Gastroesophageal sphincter (tissue), 3 donors: Measurements from ENCODE around the gene LHFPL3.

ENCODE experiments used
- EP300 ChIP-seq: sonication (generic); formaldehyde crosslinking; IDR thresholded peaks from one replicate; pipeline ENCODE4 v1.6.1; 2017; ENCODE audit warnings: antibody characterized with exemption, mild to moderate bottlenecking
- TF ChIP-seq, protein P1 (sequence below), 4 experiments: fragments of 200-600 bp in 2 of 4; fragments of 450-650 bp in 2 of 4; sonication (generic) in 1 of 4; IDR thresholded peaks; one replicate each; pipeline ENCODE4 v1.5.1; 2017 to 2019; ENCODE audit warnings: antibody characterized with exemption in 4 of 4, mild to moderate bottlenecking in 2 of 4, moderate library complexity in 2 of 4

DNA sequence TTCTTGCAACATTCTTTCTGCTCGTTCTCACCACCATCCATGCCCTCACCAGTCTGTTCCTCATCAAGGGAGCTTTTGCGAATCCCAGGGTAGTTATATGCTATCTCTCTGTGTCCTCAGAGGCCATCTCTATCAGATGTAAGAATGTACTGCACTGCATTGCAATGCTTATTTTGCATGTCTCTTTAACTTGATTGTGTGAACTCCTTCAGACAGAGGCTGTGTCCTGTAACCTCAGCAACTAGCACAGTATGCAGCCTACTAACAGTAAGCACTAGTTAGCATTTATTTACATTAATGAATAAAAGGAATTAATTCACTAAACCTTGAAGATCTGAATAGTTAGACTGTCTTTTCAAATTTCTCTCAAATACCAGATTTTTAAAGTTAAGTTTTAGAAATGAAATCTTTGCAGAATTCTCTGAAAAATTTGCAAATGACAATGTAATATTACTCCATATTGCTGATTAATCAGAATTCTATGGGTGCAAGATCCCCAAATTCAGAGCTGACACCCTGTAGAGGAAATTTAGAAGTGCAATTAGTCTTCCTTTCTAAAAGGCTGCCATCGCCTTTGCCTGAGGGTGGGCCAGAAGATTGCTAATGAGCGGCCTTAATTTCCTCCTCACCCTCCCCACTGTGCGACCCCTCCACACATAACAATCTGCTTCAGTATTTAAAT is 10.3 kb upstream of the LHFPL3 start:
- TF ChIP-seq, protein P1, sequence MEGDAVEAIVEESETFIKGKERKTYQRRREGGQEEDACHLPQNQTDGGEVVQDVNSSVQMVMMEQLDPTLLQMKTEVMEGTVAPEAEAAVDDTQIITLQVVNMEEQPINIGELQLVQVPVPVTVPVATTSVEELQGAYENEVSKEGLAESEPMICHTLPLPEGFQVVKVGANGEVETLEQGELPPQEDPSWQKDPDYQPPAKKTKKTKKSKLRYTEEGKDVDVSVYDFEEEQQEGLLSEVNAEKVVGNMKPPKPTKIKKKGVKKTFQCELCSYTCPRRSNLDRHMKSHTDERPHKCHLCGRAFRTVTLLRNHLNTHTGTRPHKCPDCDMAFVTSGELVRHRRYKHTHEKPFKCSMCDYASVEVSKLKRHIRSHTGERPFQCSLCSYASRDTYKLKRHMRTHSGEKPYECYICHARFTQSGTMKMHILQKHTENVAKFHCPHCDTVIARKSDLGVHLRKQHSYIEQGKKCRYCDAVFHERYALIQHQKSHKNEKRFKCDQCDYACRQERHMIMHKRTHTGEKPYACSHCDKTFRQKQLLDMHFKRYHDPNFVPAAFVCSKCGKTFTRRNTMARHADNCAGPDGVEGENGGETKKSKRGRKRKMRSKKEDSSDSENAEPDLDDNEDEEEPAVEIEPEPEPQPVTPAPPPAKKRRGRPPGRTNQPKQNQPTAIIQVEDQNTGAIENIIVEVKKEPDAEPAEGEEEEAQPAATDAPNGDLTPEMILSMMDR (IDR thresholded peaks at IDR 0.05), result no peak
- TF ChIP-seq EP300, result no peak
